Neuronal stem cell (in vitro differentiated cells): ENCODE measurements around the gene SFTPD.

Experiments used
- DNase-seq: peaks from one replicate; pipeline ENCODE4 v3.0.0-alpha.2; 2013; ENCODE audit warnings: low spot score
- H2AFZ ChIP-seq: one replicate; pipeline ENCODE4 v1.6.1; 2013; ENCODE audit warnings: mild to moderate bottlenecking, low read length, inconsistent platforms
- H2AK5ac ChIP-seq: 2 replicates; pipeline ENCODE4 v1.6.1; 2013; ENCODE audit warnings: low read depth, mild to moderate bottlenecking, inconsistent platforms, low read length, moderate library complexity, mixed read lengths
- H2BK120ac ChIP-seq: 2 replicates; pipeline ENCODE4 v1.6.1; 2013; ENCODE audit warnings: low read depth, mild to moderate bottlenecking, inconsistent platforms, low read length, moderate library complexity, mixed read lengths
- H2BK12ac ChIP-seq: one replicate; pipeline ENCODE4 v1.6.1; 2013; ENCODE audit warnings: low read length, inconsistent platforms
- H2BK15ac ChIP-seq: 2 replicates; pipeline ENCODE4 v1.6.1; 2013; ENCODE audit warnings: mild to moderate bottlenecking, low read length, inconsistent platforms, mixed read lengths
- H2BK5ac ChIP-seq: one replicate; pipeline ENCODE4 v1.6.1; 2013; ENCODE audit warnings: inconsistent platforms, mild to moderate bottlenecking, low read length, moderate library complexity
- H3K14ac ChIP-seq: one replicate; pipeline ENCODE4 v1.6.1; 2013; ENCODE audit warnings: low read length, inconsistent platforms
- H3K18ac ChIP-seq: 2 replicates; pipeline ENCODE4 v1.6.1; 2013; ENCODE audit warnings: low read length, inconsistent platforms
- H3K23ac ChIP-seq: 2 replicates; pipeline ENCODE4 v1.6.1; 2013; ENCODE audit warnings: low read depth, mild to moderate bottlenecking, mixed read lengths, low read length, inconsistent platforms; ENCODE audit not compliant: poor library complexity
- H3K27ac ChIP-seq: replicated peaks from 3 replicates; pipeline ENCODE4 v1.5.1; 2013; ENCODE audit warnings: low read length, inconsistent platforms
- H3K27me3 ChIP-seq, 3 experiments: 2 replicates each; pipeline ENCODE4 v1.6.1; 2013; ENCODE audit warnings: low read length in 3 of 3, mild to moderate bottlenecking in 2 of 3, inconsistent platforms in 1 of 3, low read depth in 1 of 3, mixed read lengths in 1 of 3, moderate library complexity in 1 of 3; ENCODE audit not compliant: control insufficient read depth in 3 of 3, insufficient read depth in 3 of 3
- H3K36me3 ChIP-seq, 2 donors: replicated peaks in 1 of 2; 2 replicates each; pipeline ENCODE4 v1.6.1; 2013; ENCODE audit warnings: low read length in 2 of 2; ENCODE audit not compliant: control insufficient read depth in 2 of 2, insufficient read depth in 2 of 2
- H3K4ac ChIP-seq: 2 replicates; pipeline ENCODE4 v1.6.1; 2013; ENCODE audit warnings: inconsistent platforms, mild to moderate bottlenecking, low read length, moderate library complexity
- H3K4me1 ChIP-seq, 2 donors: 1 replicate in 1 of 2; 2 replicates in 1 of 2; pipeline ENCODE4 v1.6.1; 2013; ENCODE audit warnings: low read length in 2 of 2, low read depth in 1 of 2; ENCODE audit not compliant: control insufficient read depth in 2 of 2, insufficient read depth in 1 of 2
- H3K4me2 ChIP-seq: one replicate; pipeline ENCODE4 v1.6.1; 2013; ENCODE audit warnings: mild to moderate bottlenecking, low read length, inconsistent platforms; ENCODE audit not compliant: insufficient read depth, poor library complexity, severe bottlenecking
- H3K4me3 ChIP-seq, 2 donors: 2 replicates each; pipeline ENCODE4 v1.5.1; 2013; ENCODE audit warnings: low read length in 2 of 2, mild to moderate bottlenecking in 2 of 2, inconsistent platforms in 1 of 2, moderate library complexity in 1 of 2
- H3K79me1 ChIP-seq: one replicate; pipeline ENCODE4 v1.6.1; 2013; ENCODE audit warnings: low read depth, mild to moderate bottlenecking, inconsistent platforms, low read length, moderate library complexity
- H3K9ac ChIP-seq: one replicate; pipeline ENCODE4 v1.6.1; 2013; ENCODE audit warnings: mild to moderate bottlenecking, low read depth, low read length, inconsistent platforms; ENCODE audit not compliant: poor library complexity
- H3K9me3 ChIP-seq, 2 donors: replicated peaks in 1 of 2; 2 replicates each; pipeline versions ENCODE3 to v1.6.1; 2013; ENCODE audit warnings: low read length in 2 of 2, mild to moderate bottlenecking in 2 of 2, inconsistent platforms in 1 of 2, low read depth in 1 of 2, mixed read lengths in 1 of 2, moderate library complexity in 1 of 2; ENCODE audit not compliant: control insufficient read depth in 2 of 2, insufficient read depth in 1 of 2
- H4K8ac ChIP-seq: one replicate; pipeline ENCODE4 v1.6.1; 2013; ENCODE audit warnings: low read depth, mild to moderate bottlenecking, inconsistent platforms, low read length, moderate library complexity
- H4K91ac ChIP-seq: one replicate; pipeline ENCODE4 v1.6.1; 2013; ENCODE audit warnings: low read length, low read depth, mild to moderate bottlenecking, inconsistent platforms; ENCODE audit not compliant: poor library complexity
- WGBS, 2 donors: extraction: QIAGEN DNeasy Blood & Tissue Kit; methylation state at CpG; one replicate each; pipeline ENCODE4 v1.1.7; 2013; ENCODE audit warnings: missing lambda C conversion rate in 2 of 2, mixed read lengths in 1 of 2; ENCODE audit not compliant: insufficient read length in 2 of 2, insufficient replicate concordance in 1 of 2; ENCODE audit errors: extremely low coverage in 2 of 2; 5-methylcytosine and 5-hydroxymethylcytosine counted together

SFTPD gene

GRCh38 chr10:79944428-79945395 lies 4.2 kb downstream of the SFTPD start:
- Histone ChIP-seq H4K91ac (no peak overlapping the region), H2AFZ (no peak overlapping the region), H3K79me1 (no peaks in the 10 kb centered on the region), H2BK5ac (no peak overlapping the region), H3K9ac (no peak overlapping the region), H2AK5ac (no peak overlapping the region), H3K4me3 (no peak overlapping the region), H2BK15ac (no peak overlapping the region), H3K27ac (no peak overlapping the region), H3K4me2 (no peak overlapping the region), H3K36me3 (no peaks in the 10 kb centered on the region), H4K8ac (no peak overlapping the region), H3K23ac (no peak overlapping the region), H3K14ac (no peak overlapping the region), H3K4ac (no peak overlapping the region), H3K4me1 (no peaks in the 10 kb centered on the region), H3K9me3 (no peaks in the 10 kb centered on the region), H2BK120ac (no peak overlapping the region), H2BK12ac (no peak overlapping the region), H3K18ac (no peak overlapping the region), H3K27me3 (no peaks in the 10 kb centered on the region)
- WGBS, 2 donors: no CpG with 5 or more reads among the region's 13 CpGs
- no peak for DNase-seq

- Histone ChIP-seq H3K27ac (no peak overlapping the region), H3K9ac (no peak overlapping the region), H3K18ac (no peak overlapping the region), H3K4me1 (no peaks in the 10 kb centered on the region), H2BK120ac (no peak overlapping the region), H3K79me1 (no peaks in the 10 kb centered on the region), H4K91ac (no peak overlapping the region), H2AFZ (no peak overlapping the region), H3K27me3 (no peaks in the 10 kb centered on the region), H2BK15ac (no peak overlapping the region), H3K36me3 (no peaks in the 10 kb centered on the region), H3K4ac (no peak overlapping the region), H3K23ac (no peak overlapping the region), H3K14ac (no peak overlapping the region), H2BK5ac (no peak overlapping the region), H2BK12ac (no peak overlapping the region), H2AK5ac (no peak overlapping the region), H3K4me2 (no peak overlapping the region), H4K8ac (no peak overlapping the region), H3K9me3 (no peaks in the 10 kb centered on the region), H3K4me3 (no peak overlapping the region)
- WGBS, 2 donors: no CpG with 5 or more reads among the region's 2 CpGs
- DNase-seq: no peak
Measured at GRCh38 chr10:79943871-79944270, 5.0 kb downstream of the SFTPD start.

GRCh38 chr10:79942261-79943185 lies 6.4 kb downstream of the SFTPD start:
- Histone ChIP-seq H2BK5ac (no peak overlapping the region), H2BK15ac (no peak overlapping the region), H3K36me3 (no peaks in the 10 kb centered on the region), H2AK5ac (no peak overlapping the region), H3K23ac (no peak overlapping the region), H2AFZ (no peak overlapping the region), H3K4me1 (no peaks in the 10 kb centered on the region), H3K9me3 (no peaks in the 10 kb centered on the region), H3K27me3 (no peaks in the 10 kb centered on the region), H3K9ac (no peak overlapping the region), H4K8ac (no peak overlapping the region), H3K4me2 (no peak overlapping the region), H3K4ac (no peak overlapping the region), H3K18ac (no peak overlapping the region), H3K79me1 (no peaks in the 10 kb centered on the region), H3K14ac (no peak overlapping the region), H3K4me3 (no peak overlapping the region), H4K91ac (no peak overlapping the region), H2BK12ac (no peak overlapping the region), H2BK120ac (no peak overlapping the region), H3K27ac (no peak overlapping the region)
- DNase-seq: no peak
- WGBS, 2 donors: no CpG with 5 or more reads among the region's 8 CpGs
